GM23338 (cell line): ENCODE results near the gene MSL3. TPM values are rescaled to one million over a fixed set of nuclear protein-coding genes. Genes with fewer than 3 reads are reported as not detected.

ENCODE experiments used
- ATAC-seq: fragments of 200-7000 bp; cut with Tn5 transposase; 3 replicates; pipeline ENCODE4 v1.9.1; 2020
- DNase-seq: peaks from one replicate; pipeline ENCODE4 v3.0.0-alpha.2; 2015; ENCODE audit warnings: low spot score
- H2AFZ ChIP-seq: fragments of 200-600 bp; sonication (generic); 2 replicates; pipeline ENCODE4 v1.8.0; 2016; ENCODE audit warnings: antibody characterized with exemption, mild to moderate bottlenecking, moderate library complexity
- H3F3A ChIP-seq: fragments of 200-600 bp; sonication (generic); replicated peaks from 2 replicates; pipeline ENCODE4 v1.8.0; 2017; ENCODE audit warnings: antibody characterized with exemption, mixed run types, low read depth
- H3K27ac ChIP-seq: fragments of 200-600 bp; sonication (generic); 2 replicates; pipeline ENCODE4 v1.6.1; 2016; ENCODE audit warnings: low read depth
- H3K27me3 ChIP-seq: fragments of 200-600 bp; sonication (generic); 2 replicates; pipeline ENCODE4 v1.8.0; 2016; ENCODE audit warnings: mild to moderate bottlenecking, mixed run types, moderate library complexity; ENCODE audit not compliant: insufficient read depth
- H3K36me3 ChIP-seq: fragments of 200-600 bp; sonication (generic); 2 replicates; pipeline ENCODE4 v1.8.0; 2016; ENCODE audit warnings: mild to moderate bottlenecking; ENCODE audit not compliant: insufficient read depth
- H3K4me1 ChIP-seq: fragments of 200-600 bp; sonication (generic); 2 replicates; pipeline ENCODE4 v1.8.0; 2016; ENCODE audit warnings: mild to moderate bottlenecking, moderate library complexity; ENCODE audit not compliant: insufficient read depth
- H3K4me2 ChIP-seq: fragments of 200-600 bp; sonication (generic); 2 replicates; pipeline ENCODE4 v1.7.1; 2017; ENCODE audit warnings: mixed run types
- H3K4me3 ChIP-seq: fragments of 200-600 bp; sonication (generic); 2 replicates; pipeline ENCODE4 v1.6.1; 2016; ENCODE audit warnings: mixed run types
- H3K79me2 ChIP-seq: fragments of 200-600 bp; sonication (generic); replicated peaks from 2 replicates; pipeline ENCODE4 v1.8.0; 2017; ENCODE audit warnings: mild to moderate bottlenecking; ENCODE audit not compliant: insufficient read depth
- H3K9me2 ChIP-seq: fragments of 200-600 bp; sonication (generic); 2 replicates; pipeline ENCODE4 v1.8.0; 2017; ENCODE audit not compliant: insufficient read depth
- H4K20me1 ChIP-seq: fragments of 200-600 bp; sonication (generic); replicated peaks from 2 replicates; pipeline ENCODE4 v1.8.0; 2017; ENCODE audit warnings: mild to moderate bottlenecking; ENCODE audit not compliant: insufficient read depth
- H3K27ac Mint-ChIP-seq: 2 replicates; pipeline ENCODE4 v1.8.0; 2020; ENCODE audit warnings: inconsistent platforms, mild to moderate bottlenecking, moderate library complexity, mixed read lengths
- H3K27me3 Mint-ChIP-seq: 3 replicates; pipeline ENCODE4 v1.8.0; 2022; ENCODE audit warnings: low read depth, mild to moderate bottlenecking, moderate library complexity, mixed read lengths, inconsistent platforms; ENCODE audit not compliant: insufficient read depth, poor library complexity
- H3K36me3 Mint-ChIP-seq: 3 replicates; pipeline ENCODE4 v1.8.0; 2021; ENCODE audit warnings: low read depth, mild to moderate bottlenecking, inconsistent platforms, moderate library complexity, mixed read lengths
- H3K4me1 Mint-ChIP-seq: 3 replicates; pipeline ENCODE4 v1.8.0; 2020; ENCODE audit warnings: mild to moderate bottlenecking, inconsistent platforms, mixed read lengths
- H3K4me3 Mint-ChIP-seq: 3 replicates; pipeline ENCODE4 v1.8.0; 2021; ENCODE audit warnings: moderate library complexity, mild to moderate bottlenecking, inconsistent platforms, mixed read lengths
- H3K9me3 Mint-ChIP-seq: 3 replicates; pipeline ENCODE4 v1.8.0; 2020; ENCODE audit warnings: moderate library complexity, mild to moderate bottlenecking, inconsistent platforms, mixed read lengths
- CREB1 ChIP-seq: fragments of 250-450 bp; sonication (Bioruptor Pico); IDR thresholded peaks from 2 replicates; pipeline ENCODE4 v1.5.0; 2020; ENCODE audit warnings: low read depth, mild to moderate bottlenecking, moderate library complexity
- ETS1 ChIP-seq: IDR thresholded peaks from 2 replicates; pipeline ENCODE4 v1.6.1; 2016; ENCODE audit warnings: antibody characterized with exemption
- EZH2 ChIP-seq: fragments of 200-600 bp; sonication (generic); IDR thresholded peaks from one replicate; pipeline ENCODE4 v1.8.0; 2017; ENCODE audit warnings: antibody characterized with exemption, mild to moderate bottlenecking, low read depth; ENCODE audit not compliant: unreplicated experiment
- NANOG ChIP-seq: IDR thresholded peaks from 2 replicates; pipeline ENCODE4 v1.6.1; 2016; ENCODE audit warnings: antibody characterized with exemption, borderline replicate concordance
- ZNF114 ChIP-seq: fragments of 250-450 bp; sonication (Bioruptor Pico); IDR thresholded peaks from 2 replicates; pipeline ENCODE4 v1.5.0; 2020; ENCODE audit warnings: mild to moderate bottlenecking, moderate library complexity
- ZNF331 ChIP-seq: fragments of 250-450 bp; sonication (Bioruptor Pico); IDR thresholded peaks from 2 replicates; pipeline ENCODE4 v1.5.0; 2020; ENCODE audit warnings: low read depth, mild to moderate bottlenecking, moderate library complexity
- ZNF462 ChIP-seq: fragments of 250-450 bp; sonication (Bioruptor Pico); IDR thresholded peaks from 2 replicates; pipeline ENCODE4 v1.5.0; 2020; ENCODE audit warnings: mild to moderate bottlenecking, moderate library complexity
- polyA plus RNA-seq: library from polyadenylated mRNA; unstranded; fragments of >200 nt; fragmentation: Nextera tagmentation; extraction: Ambion mirVana; gene quantifications from 2 replicates; pipeline ENCODE4 v1.2.1, GENCODE V29; 2016
- total RNA-seq: library from RNA; depleted of rRNA; stranded (reverse); fragments of >200 nt; shearing (Covaris generic); gene quantifications from 2 replicates; pipeline ENCODE4 v1.2.3, GENCODE V29; 2014

MSL3 gene
- total and polyA plus RNA-seq, 2 experiments from 2014 or later, result 13.9 to 18.9 TPM

GRCh38 chrX:11733614-11734013, 24.4 kb upstream of the MSL3 start (continued):
- TF ChIP-seq ZNF462 (CRISPR knock-in tag) (no peak), NANOG (no peak), ETS1 (no peak), ZNF331 (CRISPR knock-in tag) (no peak), CREB1 (CRISPR knock-in tag) (no peak), EZH2 (no peak)

- ATAC-seq (no peak), DNase-seq (no peak)
- Histone ChIP-seq H3K4me3 (no peak overlapping the region), H3K79me2 (no peaks in the 10 kb centered on the region), H3K4me2 (no peak overlapping the region), H3K27me3 (no peaks in the 10 kb centered on the region), H3K27ac (no peak overlapping the region), H3K36me3 (no peaks in the 10 kb centered on the region), H4K20me1 (no peaks in the 10 kb centered on the region), H3K9me2 (no peaks in the 10 kb centered on the region), H3K4me1 (no peaks in the 10 kb centered on the region), H2AFZ (no peak overlapping the region), H3F3A (no peaks in the 10 kb centered on the region)
- peaks cover 1% of the 10 kb centered on the region for H3K27me3 Mint-ChIP-seq
- H3K4me3 Mint-ChIP-seq, result no peak overlapping the region
- H3K27ac Mint-ChIP-seq, result no peak overlapping the region
- no peak for TF ChIP-seq ETS1
- TF ChIP-seq ZNF114, result no peak
- H3K9me3 Mint-ChIP-seq, result no peaks in the 10 kb centered on the region
- H3K4me1 Mint-ChIP-seq, result no peaks in the 10 kb centered on the region; the same call in 2 of the 3 replicates
- no peaks in the 10 kb centered on the region for H3K36me3 Mint-ChIP-seq
Observed at GRCh38 chrX:11739776-11740175, 18.3 kb upstream of the MSL3 start.
